GM12873 (cell line): ENCODE results near the gene KIF26B.

Source experiments
- TF ChIP-seq, protein P1 (sequence below): IDR thresholded peaks from 2 replicates; pipeline ENCODE4 v1.5.1; 2012; ENCODE audit warnings: low read depth, mild to moderate bottlenecking, moderate library complexity, low read length, control low read depth; ENCODE audit not compliant: insufficient read depth; ENCODE audit errors: missing control alignments

The KIF26B gene

GRCh38 chr1:245459621-245460020, 304.8 kb downstream of the KIF26B start:
- TF ChIP-seq, protein P1, sequence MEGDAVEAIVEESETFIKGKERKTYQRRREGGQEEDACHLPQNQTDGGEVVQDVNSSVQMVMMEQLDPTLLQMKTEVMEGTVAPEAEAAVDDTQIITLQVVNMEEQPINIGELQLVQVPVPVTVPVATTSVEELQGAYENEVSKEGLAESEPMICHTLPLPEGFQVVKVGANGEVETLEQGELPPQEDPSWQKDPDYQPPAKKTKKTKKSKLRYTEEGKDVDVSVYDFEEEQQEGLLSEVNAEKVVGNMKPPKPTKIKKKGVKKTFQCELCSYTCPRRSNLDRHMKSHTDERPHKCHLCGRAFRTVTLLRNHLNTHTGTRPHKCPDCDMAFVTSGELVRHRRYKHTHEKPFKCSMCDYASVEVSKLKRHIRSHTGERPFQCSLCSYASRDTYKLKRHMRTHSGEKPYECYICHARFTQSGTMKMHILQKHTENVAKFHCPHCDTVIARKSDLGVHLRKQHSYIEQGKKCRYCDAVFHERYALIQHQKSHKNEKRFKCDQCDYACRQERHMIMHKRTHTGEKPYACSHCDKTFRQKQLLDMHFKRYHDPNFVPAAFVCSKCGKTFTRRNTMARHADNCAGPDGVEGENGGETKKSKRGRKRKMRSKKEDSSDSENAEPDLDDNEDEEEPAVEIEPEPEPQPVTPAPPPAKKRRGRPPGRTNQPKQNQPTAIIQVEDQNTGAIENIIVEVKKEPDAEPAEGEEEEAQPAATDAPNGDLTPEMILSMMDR = no peak

DNA sequence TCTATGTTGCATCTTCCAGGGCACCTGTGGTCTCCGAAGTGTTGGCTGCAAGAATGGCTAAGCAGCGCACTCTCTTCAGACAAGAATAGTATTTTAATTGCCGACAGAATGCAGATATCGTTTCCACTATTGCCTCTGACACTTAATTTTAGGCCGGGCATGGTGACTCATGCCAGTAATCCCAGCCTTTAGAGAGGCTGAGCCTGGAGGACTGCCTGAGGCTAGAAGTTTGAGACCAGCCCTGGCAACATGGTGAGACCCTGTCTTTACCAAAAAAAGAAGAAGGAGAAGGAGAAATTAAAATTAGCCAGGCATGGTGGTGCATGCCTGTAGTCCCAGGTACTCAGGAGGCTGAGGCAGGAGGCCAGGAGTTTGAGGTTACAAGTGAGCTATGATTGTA, 306.9 kb downstream of the KIF26B start:
- TF ChIP-seq, protein P1 = no peak

DNA sequence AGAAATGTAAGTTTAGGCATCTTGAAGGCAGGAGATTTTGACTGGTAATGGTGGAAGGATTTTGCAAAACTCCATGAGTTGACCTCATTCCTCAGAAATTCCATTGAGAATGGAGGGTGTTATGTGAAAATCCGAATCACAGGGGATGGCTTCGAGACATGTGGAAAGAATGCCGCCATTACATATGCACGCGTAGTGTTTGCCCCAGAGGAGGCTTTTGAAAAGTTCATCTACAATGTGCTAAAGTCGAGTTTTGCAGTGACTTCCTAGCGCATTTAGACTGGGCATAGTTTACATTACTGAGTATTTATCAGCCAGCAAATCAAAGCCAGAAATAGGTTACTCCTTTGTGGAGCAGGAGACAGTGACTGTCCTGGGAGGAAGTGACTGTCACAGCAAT, 307.4 kb downstream of the KIF26B start:
- TF ChIP-seq, protein P1 = no peak

GRCh38 chr1:245463392-245464165, 308.8 kb downstream of the KIF26B start:
- TF ChIP-seq, protein P1 = no peak

DNA sequence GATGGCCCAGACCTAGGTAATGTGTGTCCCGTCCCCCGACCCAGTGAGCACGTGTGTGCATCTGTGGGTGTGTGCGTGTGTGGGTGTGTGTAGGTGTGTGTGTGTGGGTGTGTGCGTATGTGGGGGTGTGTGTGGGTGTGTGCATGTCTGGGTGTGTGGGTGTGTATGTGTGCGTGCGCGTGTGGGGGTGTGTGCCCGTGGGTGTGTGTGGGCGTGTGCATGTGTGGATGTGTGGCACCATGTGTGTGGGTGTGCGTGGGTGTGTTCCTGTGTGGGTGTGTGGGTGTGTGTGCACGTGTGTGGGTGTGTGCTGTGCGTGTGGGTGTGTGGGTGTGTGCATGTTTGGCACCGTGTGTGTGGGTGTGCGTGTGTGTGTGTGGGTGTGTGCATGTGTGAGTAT, 309.5 kb downstream of the KIF26B start:
- TF ChIP-seq, protein P1 = no peak

- TF ChIP-seq, protein P1 = no peak
Observed at GRCh38 chr1:245465666-245466065, 310.9 kb downstream of the KIF26B start.

- TF ChIP-seq, protein P1 = no peak
Observed at GRCh38 chr1:245466261-245466660, 311.5 kb downstream of the KIF26B start.
